ENCODE data around the gene POM121C. TPM values are rescaled to one million over a fixed set of nuclear protein-coding genes. Genes with fewer than 3 reads are reported as not detected.
"Not testable (repeated sequence)": the region's sequence is repeated elsewhere in the genome, so short reads cannot be mapped to it uniquely, and the experiment has no call there.

The POM121C gene
- 10 to 100 TPM; 74.7 to 78.2 (median 75.3) TPM for total RNA-seq

- DNase-seq: peak; percentile 82
Observed at GRCh38 chr7:75485979-75486643, at the start of gene POM121C. Gene POM121C (minus strand): TSS chr7:75486299. CDS start chr7:75441496, 44,803 bp downstream.

GRCh38 chr7:75534727-75535307, 48.7 kb upstream of the POM121C start:
- no peak for DNase-seq
- Mint-ChIP-seq H3K4me1 (ENCODE audit: low read depth) (peaks cover 3% of the 10 kb centered on the region), H3K36me3 (ENCODE audit: insufficient read depth) (peaks cover 3% of the 10 kb centered on the region), H3K9me3 (no peaks in the 10 kb centered on the region), H3K27me3 (ENCODE audit: low read depth) (no peaks in the 10 kb centered on the region), H3K4me3 (no peak overlapping the region)
- ATAC-seq: peak; percentile 53 to 56

More at GRCh38 chr7:75485979-75486643, at the start of gene POM121C:
- H3K27me3 Mint-ChIP-seq (ENCODE audit: low read depth); H3K36me3 Mint-ChIP-seq (ENCODE audit: insufficient read depth); H3K9me3 Mint-ChIP-seq: not testable (repeated sequence)
- Mint-ChIP-seq H3K4me1 (ENCODE audit: low read depth) (peaks cover 10% of the 10 kb centered on the region), H3K4me3 (peak within 1 kb of the TSS; percentile 93)
- ATAC-seq: peak; percentile 100

DNA sequence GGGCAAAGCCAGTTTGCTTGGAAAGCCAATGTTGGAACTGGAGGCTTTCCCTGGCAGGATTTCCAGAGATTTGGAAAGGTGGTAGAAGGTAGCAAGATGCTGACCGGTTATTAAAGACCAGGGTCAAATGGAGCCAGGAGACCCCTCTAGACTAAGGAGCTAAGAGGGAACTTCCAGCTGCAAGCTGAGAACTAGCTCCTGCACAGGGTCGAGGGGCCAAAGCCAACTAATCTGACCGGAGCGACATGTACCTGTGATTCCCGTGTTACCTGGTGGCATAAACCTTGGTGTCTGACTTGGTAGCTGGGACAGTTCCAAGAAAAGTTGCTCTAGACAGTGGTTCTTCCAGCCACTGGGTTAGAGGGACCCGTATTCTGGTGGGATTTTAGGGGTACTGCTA, 47.8 kb upstream of the POM121C start:
- ATAC-seq (no peak), DNase-seq (no peak)
- H3K9me3 Mint-ChIP-seq: no peaks in the 10 kb centered on the region
- peaks cover 3% of the 10 kb centered on the region for H3K36me3 Mint-ChIP-seq (ENCODE audit: insufficient read depth)
- H3K4me1 Mint-ChIP-seq (ENCODE audit: low read depth): peaks cover 3% of the 10 kb centered on the region
- H3K4me3 Mint-ChIP-seq: no peak overlapping the region
- H3K27me3 Mint-ChIP-seq (ENCODE audit: low read depth): no peaks in the 10 kb centered on the region

GRCh38 chr7:75532639-75533038, 46.5 kb upstream of the POM121C start:
- Mint-ChIP-seq H3K27me3 (ENCODE audit: low read depth) (no peaks in the 10 kb centered on the region), H3K4me3 (no peak overlapping the region), H3K9me3 (no peaks in the 10 kb centered on the region), H3K4me1 (ENCODE audit: low read depth) (peaks cover 6% of the 10 kb centered on the region), H3K36me3 (ENCODE audit: insufficient read depth) (peaks cover 3% of the 10 kb centered on the region)
- ATAC-seq (no peak), DNase-seq (no peak)

DNA sequence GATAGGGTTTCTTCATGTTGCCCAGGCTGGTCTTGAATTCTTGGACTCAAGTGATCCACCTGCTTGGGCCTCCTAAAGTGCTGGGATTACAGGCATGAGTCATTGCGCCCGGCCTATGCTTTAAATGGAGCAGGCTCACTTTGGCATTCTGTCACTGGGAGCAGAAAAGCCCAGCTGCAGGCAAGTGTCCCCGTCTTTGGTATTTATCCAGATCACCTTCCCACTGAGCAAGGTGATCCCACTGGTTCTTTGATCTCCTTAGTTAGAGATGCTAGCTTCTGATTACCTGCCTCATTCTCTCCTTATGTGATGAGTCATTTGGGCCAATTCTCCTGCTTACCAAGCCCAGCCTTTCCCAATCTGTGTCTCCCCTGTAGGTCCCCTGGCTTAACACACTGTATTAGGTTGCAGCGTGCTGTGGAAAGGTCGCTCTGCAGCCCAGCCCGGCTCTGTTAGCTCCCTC, 45.3 kb upstream of the POM121C start:
- no peak overlapping the region for H3K4me3 Mint-ChIP-seq
- H3K9me3 Mint-ChIP-seq: no peaks in the 10 kb centered on the region
- no peaks in the 10 kb centered on the region for H3K27me3 Mint-ChIP-seq (ENCODE audit: low read depth)
- DNase-seq: no peak
- H3K36me3 Mint-ChIP-seq (ENCODE audit: insufficient read depth): no peaks in the 10 kb centered on the region
- ATAC-seq: no peak
- H3K4me1 Mint-ChIP-seq (ENCODE audit: low read depth): peaks cover 12% of the 10 kb centered on the region

DNA sequence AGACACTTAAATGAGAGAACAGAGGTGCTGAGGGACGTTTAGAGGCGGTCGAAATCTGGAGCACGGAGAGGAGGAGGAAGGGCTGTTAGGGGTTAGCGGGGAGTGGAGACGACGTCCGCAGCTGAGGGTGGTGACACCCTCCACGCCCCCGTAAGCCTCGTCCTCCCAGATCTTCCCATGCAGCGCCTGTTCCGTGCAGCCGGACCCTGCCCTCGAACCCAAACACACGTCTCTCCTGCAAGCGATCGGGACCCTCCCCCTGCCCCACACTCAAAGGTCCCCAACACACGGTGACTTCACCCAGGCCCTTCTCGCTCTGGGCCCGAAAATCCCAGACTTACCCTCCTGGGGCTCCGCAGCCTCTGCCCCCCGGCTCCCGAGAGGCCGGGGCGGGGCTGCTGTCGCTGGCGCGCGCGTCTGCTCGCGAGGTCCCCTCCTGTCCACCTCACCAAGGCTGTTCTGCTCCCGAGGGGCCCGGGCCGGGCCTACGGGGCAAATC, 41.2 kb upstream of the POM121C start:
- peaks cover 23% of the 10 kb centered on the region for H3K36me3 Mint-ChIP-seq (ENCODE audit: insufficient read depth)
- H3K27me3 Mint-ChIP-seq (ENCODE audit: low read depth); H3K9me3 Mint-ChIP-seq; DNase-seq: not testable (repeated sequence)
- H3K4me1 Mint-ChIP-seq (ENCODE audit: low read depth): peaks cover 25% of the 10 kb centered on the region
- peak overlapping the region; percentile 92 for H3K4me3 Mint-ChIP-seq
- peak in 1 of 2 donors; percentile 20 for ATAC-seq

DNA sequence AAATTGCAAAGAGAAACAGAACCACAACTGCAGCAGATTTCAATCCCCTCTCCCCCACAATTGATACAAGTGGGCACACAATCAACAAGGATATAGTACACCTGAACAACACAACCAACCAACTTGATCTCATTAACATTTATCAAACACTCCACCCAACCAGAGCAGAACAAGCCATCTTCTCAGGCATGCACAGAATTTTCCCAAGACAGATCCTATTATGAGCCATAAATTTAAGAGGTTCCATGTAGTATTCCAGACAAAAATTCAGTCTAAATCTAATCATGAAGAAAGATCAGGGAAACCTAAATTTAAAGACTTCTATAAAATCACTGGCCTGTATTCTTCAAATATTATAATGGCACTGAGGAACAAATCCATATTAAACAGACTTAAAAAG, 35.6 kb upstream of the POM121C start:
- Mint-ChIP-seq H3K36me3 (ENCODE audit: insufficient read depth) (peaks cover 52% of the 10 kb centered on the region), H3K4me1 (ENCODE audit: low read depth) (peaks cover 36% of the 10 kb centered on the region)
- not testable (repeated sequence) for H3K4me3 Mint-ChIP-seq; ATAC-seq; H3K9me3 Mint-ChIP-seq; H3K27me3 Mint-ChIP-seq (ENCODE audit: low read depth); DNase-seq

- H3K4me3 Mint-ChIP-seq; ATAC-seq; H3K27me3 Mint-ChIP-seq (ENCODE audit: low read depth); H3K9me3 Mint-ChIP-seq; DNase-seq: not testable (repeated sequence)
- Mint-ChIP-seq H3K36me3 (ENCODE audit: insufficient read depth) (peaks cover 39% of the 10 kb centered on the region), H3K4me1 (ENCODE audit: low read depth) (peaks cover 25% of the 10 kb centered on the region)
Observed at GRCh38 chr7:75518842-75519241, 32.7 kb upstream of the POM121C start.

DNA sequence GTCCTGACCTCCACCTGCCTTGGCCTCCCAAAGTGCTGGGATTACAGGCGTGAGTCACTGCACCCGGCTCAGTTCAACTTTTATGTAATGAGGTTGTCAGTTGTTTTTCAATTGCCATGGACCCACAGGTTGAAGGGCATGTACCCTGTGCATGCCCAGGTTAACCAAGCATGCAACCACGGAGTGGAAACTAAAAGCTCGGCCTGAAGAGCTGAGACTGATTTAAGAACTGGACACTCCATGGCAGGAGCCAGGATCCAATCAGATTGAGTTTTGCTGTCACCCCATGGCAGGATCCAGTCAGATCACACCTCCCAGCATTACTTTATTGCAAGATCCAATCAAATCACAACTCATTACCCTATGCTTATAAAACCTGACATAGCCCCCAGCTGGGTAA, 22.9 kb upstream of the POM121C start:
- H3K4me3 Mint-ChIP-seq; H3K27me3 Mint-ChIP-seq (ENCODE audit: low read depth); H3K4me1 Mint-ChIP-seq (ENCODE audit: low read depth); H3K9me3 Mint-ChIP-seq; DNase-seq; ATAC-seq; H3K36me3 Mint-ChIP-seq (ENCODE audit: insufficient read depth): not testable (repeated sequence)

DNA sequence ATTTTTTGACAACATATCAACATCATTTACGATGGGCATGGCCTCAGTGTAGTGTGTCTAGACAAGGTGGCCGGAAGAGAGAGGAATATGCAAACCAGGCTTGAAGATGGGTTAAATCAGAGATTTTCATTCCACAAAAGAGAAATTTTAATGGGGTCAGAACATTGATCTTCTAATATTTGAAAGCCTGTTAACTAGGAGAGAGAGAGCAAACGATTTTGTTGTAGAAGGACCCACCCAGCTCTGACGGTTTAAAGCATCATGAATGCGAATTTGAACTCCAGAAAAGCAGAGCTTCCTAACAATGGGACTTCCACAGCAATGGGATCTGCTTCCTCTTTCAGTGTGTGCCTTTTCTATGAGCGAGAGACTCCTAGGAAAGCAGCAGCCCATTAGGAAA, 5.9 kb upstream of the POM121C start, which contains the start of gene SPDYE5:
TSS of gene SPDYE5 (plus strand) at position 301 of the 400 bp plus-strand sequence. CDS start 1,728 bp downstream, outside the sequence.
- not testable (repeated sequence) for H3K36me3 Mint-ChIP-seq (ENCODE audit: insufficient read depth); H3K4me3 Mint-ChIP-seq; H3K4me1 Mint-ChIP-seq (ENCODE audit: low read depth); H3K9me3 Mint-ChIP-seq; H3K27me3 Mint-ChIP-seq (ENCODE audit: low read depth); DNase-seq; ATAC-seq

GRCh38 chr7:75485355-75485978, 632 bp downstream of the POM121C start:
- not testable (repeated sequence) for DNase-seq; H3K36me3 Mint-ChIP-seq (ENCODE audit: insufficient read depth); H3K9me3 Mint-ChIP-seq; H3K27me3 Mint-ChIP-seq (ENCODE audit: low read depth)
- ATAC-seq: peak in 1 of 2 donors; percentile 36
- Mint-ChIP-seq H3K4me3 (peak overlapping the region; percentile 93), H3K4me1 (ENCODE audit: low read depth) (peaks cover 10% of the 10 kb centered on the region)

GRCh38 chr7:75480313-75480712, 5.8 kb downstream of the POM121C start:
- DNase-seq; H3K36me3 Mint-ChIP-seq (ENCODE audit: insufficient read depth); ATAC-seq; H3K4me3 Mint-ChIP-seq; H3K27me3 Mint-ChIP-seq (ENCODE audit: low read depth); H3K9me3 Mint-ChIP-seq: not testable (repeated sequence)
- peaks cover 11% of the 10 kb centered on the region for H3K4me1 Mint-ChIP-seq (ENCODE audit: low read depth)

- ATAC-seq; H3K36me3 Mint-ChIP-seq (ENCODE audit: insufficient read depth); H3K4me1 Mint-ChIP-seq (ENCODE audit: low read depth); H3K9me3 Mint-ChIP-seq; H3K4me3 Mint-ChIP-seq; DNase-seq; H3K27me3 Mint-ChIP-seq (ENCODE audit: low read depth): not testable (repeated sequence)
Observed at GRCh38 chr7:75477457-75477856, 8.6 kb downstream of the POM121C start.

DNA sequence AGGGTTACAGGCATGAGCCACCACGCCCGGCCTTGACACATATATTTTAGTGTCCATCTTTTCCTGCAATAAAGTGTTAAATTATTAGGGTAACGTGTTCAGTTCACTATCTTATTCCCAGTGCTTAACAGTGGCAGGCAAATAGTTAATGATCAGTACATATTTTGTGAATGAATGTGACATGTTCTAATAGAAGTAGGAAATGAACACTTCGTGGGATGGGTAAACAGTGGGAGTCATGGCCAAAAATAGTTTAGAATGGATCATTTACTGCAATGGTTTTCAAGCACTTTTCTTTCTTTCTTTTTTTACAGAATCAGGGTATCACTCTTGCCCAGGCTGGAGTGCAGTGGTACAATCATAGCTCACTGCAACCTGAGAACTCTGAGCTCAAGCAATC, 15.9 kb downstream of the POM121C start:
- DNase-seq, H3K4me3 Mint-ChIP-seq: not testable (repeated sequence)
- H3K36me3 Mint-ChIP-seq (ENCODE audit: insufficient read depth): peaks cover 15% of the 10 kb centered on the region

More for the DNA sequence above, 15.9 kb downstream of the POM121C start:
- H3K4me1 Mint-ChIP-seq (ENCODE audit: low read depth); H3K9me3 Mint-ChIP-seq; ATAC-seq; H3K27me3 Mint-ChIP-seq (ENCODE audit: low read depth): not testable (repeated sequence)
